Glutamatergic neuron (in vitro differentiated cells): ENCODE data around the gene ZBTB44. TPM values are rescaled to one million over a fixed set of nuclear protein-coding genes. Genes with fewer than 3 reads are reported as not detected.

Experiments
- DNase-seq: peaks from one replicate; pipeline ENCODE4 v3.0.0; 2022
- H3K27ac Mint-ChIP-seq: one replicate; pipeline ENCODE4 v1.8.0; 2020; ENCODE audit warnings: mild to moderate bottlenecking, mixed read lengths, inconsistent platforms; ENCODE audit not compliant: unreplicated experiment
- H3K27me3 Mint-ChIP-seq: one replicate; pipeline ENCODE4 v1.8.0; 2020; ENCODE audit warnings: mild to moderate bottlenecking, moderate library complexity, mixed read lengths, inconsistent platforms; ENCODE audit not compliant: unreplicated experiment
- H3K36me3 Mint-ChIP-seq: one replicate; pipeline ENCODE4 v1.8.0; 2020; ENCODE audit warnings: mild to moderate bottlenecking, mixed read lengths, inconsistent platforms; ENCODE audit not compliant: unreplicated experiment
- H3K4me1 Mint-ChIP-seq: one replicate; pipeline ENCODE4 v1.8.0; 2020; ENCODE audit warnings: mild to moderate bottlenecking, low read depth, mixed read lengths, inconsistent platforms; ENCODE audit not compliant: unreplicated experiment
- H3K4me3 Mint-ChIP-seq: one replicate; pipeline ENCODE4 v1.8.0; 2020; ENCODE audit warnings: mild to moderate bottlenecking, mixed read lengths, inconsistent platforms; ENCODE audit not compliant: unreplicated experiment
- H3K9me3 Mint-ChIP-seq: one replicate; pipeline ENCODE4 v1.8.0; 2020; ENCODE audit warnings: mild to moderate bottlenecking, moderate library complexity, mixed read lengths, inconsistent platforms; ENCODE audit not compliant: unreplicated experiment
- total RNA-seq: library from RNA; stranded (reverse); fragmentation: NEBNext Ultra II Directional; extraction: Animal tissue kit (Norgen Biotek cat#: 25700); gene quantifications from one replicate; pipeline ENCODE4 v1.2.1, GENCODE V29; 2021; ENCODE audit not compliant: unreplicated experiment
- TF ChIP-seq, protein P1 (sequence below): fragments of 200-600 bp; sonication (generic); IDR thresholded peaks from one replicate; pipeline ENCODE4 v1.5.0; 2021; ENCODE audit not compliant: partially characterized antibody, unreplicated experiment

The ZBTB44 gene
- total RNA-seq, 1 donor from 2014 or later = 23.3 TPM

DNA sequence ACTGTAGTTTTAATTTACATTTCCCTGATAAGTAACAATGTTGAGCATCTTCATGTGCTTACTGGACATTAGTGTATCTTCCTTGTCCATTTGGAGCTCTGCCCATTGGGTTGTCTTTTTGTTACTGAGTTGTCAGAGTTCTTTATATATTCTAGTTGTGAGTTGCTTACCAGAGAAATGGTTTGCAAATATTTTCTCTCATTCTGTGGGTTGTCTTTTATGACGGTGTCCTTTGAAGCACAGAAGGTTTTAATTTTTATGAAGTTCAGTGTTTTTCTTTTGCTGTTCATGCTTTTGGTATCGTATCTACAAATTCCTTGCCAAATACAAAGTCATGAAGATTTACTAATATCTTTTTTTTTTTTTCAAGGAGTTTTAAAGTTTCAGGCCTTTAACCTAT lies 42.4 kb downstream of the ZBTB44 start:
- Mint-ChIP-seq H3K27ac (no peak overlapping the region), H3K27me3 (no peaks in the 10 kb centered on the region), H3K9me3 (no peaks in the 10 kb centered on the region), H3K4me1 (no peaks in the 10 kb centered on the region), H3K36me3 (no peaks in the 10 kb centered on the region), H3K4me3 (no peak overlapping the region)
- DNase-seq = no peak
- TF ChIP-seq, protein P1, sequence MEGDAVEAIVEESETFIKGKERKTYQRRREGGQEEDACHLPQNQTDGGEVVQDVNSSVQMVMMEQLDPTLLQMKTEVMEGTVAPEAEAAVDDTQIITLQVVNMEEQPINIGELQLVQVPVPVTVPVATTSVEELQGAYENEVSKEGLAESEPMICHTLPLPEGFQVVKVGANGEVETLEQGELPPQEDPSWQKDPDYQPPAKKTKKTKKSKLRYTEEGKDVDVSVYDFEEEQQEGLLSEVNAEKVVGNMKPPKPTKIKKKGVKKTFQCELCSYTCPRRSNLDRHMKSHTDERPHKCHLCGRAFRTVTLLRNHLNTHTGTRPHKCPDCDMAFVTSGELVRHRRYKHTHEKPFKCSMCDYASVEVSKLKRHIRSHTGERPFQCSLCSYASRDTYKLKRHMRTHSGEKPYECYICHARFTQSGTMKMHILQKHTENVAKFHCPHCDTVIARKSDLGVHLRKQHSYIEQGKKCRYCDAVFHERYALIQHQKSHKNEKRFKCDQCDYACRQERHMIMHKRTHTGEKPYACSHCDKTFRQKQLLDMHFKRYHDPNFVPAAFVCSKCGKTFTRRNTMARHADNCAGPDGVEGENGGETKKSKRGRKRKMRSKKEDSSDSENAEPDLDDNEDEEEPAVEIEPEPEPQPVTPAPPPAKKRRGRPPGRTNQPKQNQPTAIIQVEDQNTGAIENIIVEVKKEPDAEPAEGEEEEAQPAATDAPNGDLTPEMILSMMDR = no peak

GRCh38 chr11:130269326-130269943 lies 45.3 kb downstream of the ZBTB44 start:
- H3K4me1 Mint-ChIP-seq = no peaks in the 10 kb centered on the region
- no peak for DNase-seq
- no peak overlapping the region for H3K27ac Mint-ChIP-seq
- H3K27me3 Mint-ChIP-seq = no peaks in the 10 kb centered on the region
- H3K4me3 Mint-ChIP-seq = no peak overlapping the region
- TF ChIP-seq, protein P1 = no peak
- H3K36me3 Mint-ChIP-seq = no peaks in the 10 kb centered on the region
- no peaks in the 10 kb centered on the region for H3K9me3 Mint-ChIP-seq

- peaks cover 6% of the 10 kb centered on the region for H3K4me1 Mint-ChIP-seq
- TF ChIP-seq, protein P1 = no peak
- H3K4me3 Mint-ChIP-seq = no peak overlapping the region
- no peak overlapping the region for H3K27ac Mint-ChIP-seq
- H3K36me3 Mint-ChIP-seq = peaks cover 3% of the 10 kb centered on the region
- no peak for DNase-seq
- no peaks in the 10 kb centered on the region for H3K9me3 Mint-ChIP-seq
- no peaks in the 10 kb centered on the region for H3K27me3 Mint-ChIP-seq
Measured at GRCh38 chr11:130263351-130263750, 51.4 kb downstream of the ZBTB44 start.

GRCh38 chr11:130262424-130262823 lies 52.3 kb downstream of the ZBTB44 start:
- DNase-seq = no peak
- no peaks in the 10 kb centered on the region for H3K9me3 Mint-ChIP-seq
- TF ChIP-seq, protein P1 = no peak
- no peak overlapping the region for H3K27ac Mint-ChIP-seq
- no peaks in the 10 kb centered on the region for H3K27me3 Mint-ChIP-seq
- peaks cover 6% of the 10 kb centered on the region for H3K4me1 Mint-ChIP-seq
- no peak overlapping the region for H3K4me3 Mint-ChIP-seq
- peaks cover 3% of the 10 kb centered on the region for H3K36me3 Mint-ChIP-seq

DNA sequence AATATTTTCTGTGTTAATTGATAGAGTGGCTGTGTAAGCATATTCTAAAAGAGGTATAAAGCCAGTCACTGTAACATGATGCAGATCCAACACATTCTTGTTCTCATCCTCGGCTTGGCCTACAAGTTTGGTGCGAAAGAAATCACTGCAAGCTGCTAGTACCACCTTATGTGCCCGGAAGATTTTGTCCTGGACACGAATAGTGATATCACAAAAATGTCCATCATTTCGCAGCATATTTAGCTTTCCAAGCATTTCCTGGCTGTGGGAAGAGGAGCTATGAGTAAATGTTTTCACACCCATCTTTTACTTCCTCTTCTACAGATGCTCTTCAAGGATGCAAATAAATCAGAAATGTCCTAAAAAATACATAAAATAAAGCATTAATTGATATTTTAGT lies 53.1 kb downstream of the ZBTB44 start:
- Mint-ChIP-seq H3K4me1 (peaks cover 6% of the 10 kb centered on the region), H3K9me3 (no peaks in the 10 kb centered on the region), H3K36me3 (peaks cover 3% of the 10 kb centered on the region), H3K4me3 (no peak overlapping the region), H3K27ac (no peak overlapping the region), H3K27me3 (no peaks in the 10 kb centered on the region)
- no peak for DNase-seq
- TF ChIP-seq, protein P1 = no peak
